HUES48 (cell line): ENCODE measurements around the gene ANO4.

Experiments
- H3K27ac ChIP-seq: one replicate; pipeline ENCODE4 v1.7.0; 2013; ENCODE audit warnings: low read depth, low read length, inconsistent platforms
- H3K27me3 ChIP-seq: 2 replicates; pipeline ENCODE4 v1.6.1; 2013; ENCODE audit warnings: mild to moderate bottlenecking, low read length; ENCODE audit not compliant: control insufficient read depth, insufficient read depth
- H3K36me3 ChIP-seq: 2 replicates; pipeline ENCODE4 v1.6.1; 2013; ENCODE audit warnings: low read length; ENCODE audit not compliant: control insufficient read depth, insufficient read depth
- H3K4me1 ChIP-seq: 2 replicates; pipeline ENCODE4 v1.6.1; 2013; ENCODE audit warnings: mild to moderate bottlenecking, low read length; ENCODE audit not compliant: control insufficient read depth, insufficient read depth
- H3K4me3 ChIP-seq: 2 replicates; pipeline ENCODE4 v1.5.1; 2013; ENCODE audit warnings: mild to moderate bottlenecking, low read depth, low read length
- H3K9ac ChIP-seq: 2 replicates; pipeline ENCODE4 v1.6.1; 2013; ENCODE audit warnings: mild to moderate bottlenecking, low read depth, low read length, moderate library complexity
- H3K9me3 ChIP-seq: 2 replicates; pipeline ENCODE4 v1.6.1; 2013; ENCODE audit warnings: low read length; ENCODE audit not compliant: control insufficient read depth, insufficient read depth

The ANO4 gene

DNA sequence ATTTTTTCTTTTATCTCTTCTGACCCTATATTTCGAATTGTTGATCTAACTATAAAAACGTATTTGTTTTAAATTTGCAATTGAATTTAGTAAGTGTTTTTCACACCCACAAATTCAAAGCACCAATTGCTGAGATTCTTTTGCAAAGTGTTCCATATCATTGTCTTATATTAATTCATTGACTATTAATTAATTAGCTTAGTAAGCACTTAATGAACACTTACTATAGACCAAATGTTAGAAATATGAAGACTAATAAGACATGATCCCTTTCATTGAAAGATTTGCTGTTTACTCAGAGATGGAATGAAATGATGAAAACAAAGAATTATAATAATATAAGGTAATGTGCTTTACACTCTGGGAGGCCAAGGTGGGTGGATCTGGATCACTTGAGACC is 14.2 kb downstream of the ANO4 start:
- no peak overlapping the region for H3K9ac ChIP-seq
- no peaks in the 10 kb centered on the region for H3K9me3 ChIP-seq
- H3K27ac ChIP-seq: no peak overlapping the region
- no peaks in the 10 kb centered on the region for H3K4me1 ChIP-seq
- no peaks in the 10 kb centered on the region for H3K36me3 ChIP-seq
- no peaks in the 10 kb centered on the region for H3K27me3 ChIP-seq
- no peak overlapping the region for H3K4me3 ChIP-seq

DNA sequence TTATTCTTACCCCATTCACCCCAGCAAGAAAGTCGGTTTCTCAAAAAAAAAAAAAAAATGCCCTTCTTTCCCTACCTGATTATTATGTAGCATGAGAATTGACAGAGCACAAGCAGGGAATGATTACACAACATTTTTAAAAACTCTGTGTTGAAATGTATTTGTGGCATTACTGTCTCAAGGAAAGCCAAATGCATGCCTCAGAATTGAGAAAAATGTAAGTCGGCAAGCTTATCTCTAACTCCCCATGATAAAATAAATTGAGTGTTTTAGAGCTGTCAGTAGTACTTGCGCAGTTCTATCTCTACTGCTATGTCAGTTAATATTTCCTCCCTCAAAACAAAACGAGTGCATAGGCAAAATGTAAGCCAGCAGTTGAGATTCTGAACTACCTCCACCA is 25.7 kb downstream of the ANO4 start:
- Histone ChIP-seq H3K9ac (no peak overlapping the region), H3K27ac (no peak overlapping the region), H3K27me3 (no peaks in the 10 kb centered on the region), H3K36me3 (no peaks in the 10 kb centered on the region), H3K4me3 (no peak overlapping the region), H3K4me1 (no peaks in the 10 kb centered on the region), H3K9me3 (no peaks in the 10 kb centered on the region)

DNA sequence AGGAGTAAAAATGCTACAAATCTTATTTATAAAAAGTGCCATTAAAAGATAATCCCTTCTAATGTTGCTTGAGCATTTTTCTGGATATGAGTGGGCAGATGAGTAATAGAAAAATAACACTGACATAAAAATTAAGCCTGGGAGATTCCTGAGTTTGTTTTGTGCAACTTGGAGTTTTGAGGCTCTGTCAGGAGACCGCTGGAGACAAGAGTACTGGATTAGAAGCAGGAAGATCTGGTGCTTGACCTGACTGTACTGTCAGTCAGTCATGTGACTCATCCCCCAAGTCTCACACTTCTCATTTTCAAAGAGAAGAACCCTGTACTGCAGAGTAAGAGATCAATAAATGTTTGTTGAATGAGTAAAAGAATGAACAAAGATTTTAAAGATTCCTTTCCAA is 29.4 kb downstream of the ANO4 start:
- Histone ChIP-seq H3K27me3 (no peaks in the 10 kb centered on the region), H3K4me3 (no peak overlapping the region), H3K36me3 (no peaks in the 10 kb centered on the region), H3K9me3 (no peaks in the 10 kb centered on the region), H3K27ac (no peak overlapping the region), H3K4me1 (no peaks in the 10 kb centered on the region), H3K9ac (no peak overlapping the region)

DNA sequence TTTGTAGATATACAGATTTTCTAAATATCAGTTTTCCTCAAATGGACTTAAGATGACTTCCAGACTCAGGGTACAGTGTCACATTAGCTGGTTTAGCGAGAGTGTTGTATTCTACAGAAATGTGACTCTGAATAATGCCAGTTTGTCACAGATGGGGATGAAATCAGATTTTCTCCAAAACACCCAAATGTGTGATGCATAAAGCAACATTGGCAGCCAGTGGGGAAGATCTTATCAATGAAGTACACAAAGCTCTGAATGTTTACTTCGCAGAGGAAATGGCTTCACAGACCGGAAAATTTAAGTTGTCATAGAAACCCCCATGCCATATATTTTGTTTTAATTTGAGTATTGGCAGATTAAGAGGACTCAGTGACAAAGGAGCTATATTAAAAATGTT is 29.9 kb downstream of the ANO4 start:
- H3K4me1 ChIP-seq: no peaks in the 10 kb centered on the region
- H3K9ac ChIP-seq: no peak overlapping the region
- H3K36me3 ChIP-seq: no peaks in the 10 kb centered on the region
- H3K9me3 ChIP-seq: no peaks in the 10 kb centered on the region
- H3K27me3 ChIP-seq: no peaks in the 10 kb centered on the region
- no peak overlapping the region for H3K4me3 ChIP-seq
- no peak overlapping the region for H3K27ac ChIP-seq

DNA sequence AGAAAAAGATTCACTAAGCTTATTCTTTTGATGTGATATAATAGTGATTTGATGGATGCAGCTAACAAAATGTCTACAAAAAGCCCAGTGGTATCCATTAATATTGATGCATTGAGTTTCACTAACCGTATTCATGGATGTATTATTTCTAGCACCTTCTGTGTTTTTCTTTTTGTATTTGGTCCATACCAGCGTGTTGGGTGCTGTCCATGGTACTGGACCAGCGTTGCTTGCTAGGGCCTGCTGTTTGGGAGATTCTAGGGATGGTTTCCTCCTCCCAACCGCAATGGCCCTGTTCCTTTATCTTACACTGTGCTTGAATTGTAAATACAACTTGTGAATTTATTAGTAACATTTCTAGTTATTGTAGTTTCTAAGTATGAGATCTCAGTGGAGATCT is 31.7 kb downstream of the ANO4 start:
- Histone ChIP-seq H3K27ac (no peak overlapping the region), H3K27me3 (no peaks in the 10 kb centered on the region), H3K4me1 (0 out of 2 replicates have a peak, but pooled peaks cover 3% of the 10 kb centered on the region), H3K36me3 (no peaks in the 10 kb centered on the region), H3K9ac (no peak overlapping the region), H3K4me3 (no peak overlapping the region), H3K9me3 (no peaks in the 10 kb centered on the region)

DNA sequence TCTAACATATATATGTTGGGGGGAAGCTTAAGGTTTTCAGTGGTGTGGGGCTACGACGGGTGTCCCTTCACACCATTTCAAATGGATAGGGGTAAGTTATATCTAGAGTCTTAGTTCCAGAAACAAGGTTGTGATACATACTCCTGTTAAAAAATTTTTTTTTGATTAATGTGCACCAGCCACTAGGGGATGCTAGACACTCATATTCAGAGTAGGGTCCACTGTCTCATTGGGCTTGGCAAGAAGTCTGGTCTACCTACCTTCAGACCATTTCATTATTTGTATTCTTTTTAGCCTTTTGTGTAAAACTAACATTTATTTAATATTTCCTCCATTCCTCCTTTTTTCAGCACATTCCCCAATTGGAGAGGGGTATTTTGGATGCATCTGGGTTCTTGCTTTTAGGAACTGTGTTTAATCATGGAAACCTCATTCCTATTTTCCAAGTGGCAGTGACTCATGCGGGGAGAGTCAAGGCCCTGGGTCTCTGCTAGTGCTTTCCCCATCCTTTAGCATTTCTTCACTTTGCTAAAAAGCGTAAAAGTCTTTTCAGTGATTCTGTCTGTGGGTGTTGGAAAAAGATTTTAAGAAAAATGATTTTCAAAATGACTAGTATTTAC is 33.4 kb downstream of the ANO4 start:
- Histone ChIP-seq H3K4me1 (0 out of 2 replicates have a peak, but pooled peaks cover 3% of the 10 kb centered on the region), H3K4me3 (no peak overlapping the region), H3K36me3 (no peaks in the 10 kb centered on the region), H3K27me3 (no peaks in the 10 kb centered on the region), H3K27ac (no peak overlapping the region), H3K9ac (no peak overlapping the region), H3K9me3 (no peaks in the 10 kb centered on the region)

DNA sequence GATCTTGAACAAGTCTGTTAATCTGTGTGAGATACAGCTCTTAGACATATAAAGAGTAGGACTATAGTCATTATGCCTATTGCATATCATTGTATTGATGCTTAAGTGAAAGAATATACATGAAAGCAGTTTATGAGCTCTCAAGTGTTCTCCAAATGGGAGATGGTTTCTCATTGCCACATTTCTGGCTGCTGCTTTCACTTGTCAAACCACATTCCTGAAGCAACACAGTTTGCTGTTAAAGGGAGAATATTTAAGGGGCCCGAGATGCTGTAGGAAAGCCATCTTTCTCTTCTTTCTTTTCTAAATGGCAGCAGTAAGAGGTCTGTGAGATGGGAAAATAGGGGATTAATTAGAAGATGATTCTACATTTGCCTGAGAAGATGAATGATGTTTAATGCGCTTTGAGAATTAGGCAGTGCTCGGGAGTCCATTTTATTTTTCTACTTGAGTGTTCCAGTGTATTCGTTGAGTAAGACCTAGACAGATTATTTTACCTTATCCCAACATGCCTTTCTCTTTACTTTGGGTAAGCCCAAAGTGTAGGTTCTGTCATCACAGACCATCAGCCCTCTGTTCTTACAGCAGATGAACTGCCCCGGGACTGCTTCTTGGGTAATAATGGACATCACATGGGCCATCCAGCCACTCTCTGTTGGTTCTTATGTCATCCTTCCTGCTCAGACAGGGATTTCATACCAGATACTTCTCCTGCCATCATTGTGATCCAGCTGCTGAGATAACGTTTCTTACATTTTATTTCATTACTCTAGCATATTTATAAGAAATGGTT is 35.6 kb downstream of the ANO4 start:
- H3K27ac ChIP-seq: no peak overlapping the region
- no peaks in the 10 kb centered on the region for H3K9me3 ChIP-seq
- no peak overlapping the region for H3K9ac ChIP-seq
- no peaks in the 10 kb centered on the region for H3K36me3 ChIP-seq
- 0 out of 2 replicates have a peak, but pooled peaks cover 3% of the 10 kb centered on the region for H3K4me1 ChIP-seq
- no peaks in the 10 kb centered on the region for H3K27me3 ChIP-seq
- no peak overlapping the region for H3K4me3 ChIP-seq

DNA sequence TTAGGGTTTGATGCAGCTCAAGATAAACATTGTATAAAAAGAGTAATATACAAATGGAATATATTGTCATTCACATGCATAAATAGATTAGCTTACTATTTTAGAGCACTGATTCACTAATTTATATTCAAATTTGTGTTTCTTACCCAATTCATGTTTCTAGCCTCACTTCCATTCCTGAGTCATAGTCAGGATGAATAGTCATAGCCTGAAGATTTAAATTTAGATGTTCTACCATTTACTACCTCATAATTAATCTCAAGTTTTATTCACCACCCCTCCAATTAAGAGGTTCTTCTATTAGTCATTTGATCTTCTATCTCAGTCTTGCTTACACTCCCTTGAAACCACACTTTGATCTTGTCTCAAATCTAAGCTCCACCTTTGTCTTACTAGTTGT is 38.7 kb downstream of the ANO4 start:
- H3K4me3 ChIP-seq: no peak overlapping the region
- no peaks in the 10 kb centered on the region for H3K36me3 ChIP-seq
- no peak overlapping the region for H3K27ac ChIP-seq
- no peak overlapping the region for H3K9ac ChIP-seq
- H3K9me3 ChIP-seq: no peaks in the 10 kb centered on the region
- H3K4me1 ChIP-seq: 0 out of 2 replicates have a peak, but pooled peaks cover 3% of the 10 kb centered on the region
- H3K27me3 ChIP-seq: no peaks in the 10 kb centered on the region

DNA sequence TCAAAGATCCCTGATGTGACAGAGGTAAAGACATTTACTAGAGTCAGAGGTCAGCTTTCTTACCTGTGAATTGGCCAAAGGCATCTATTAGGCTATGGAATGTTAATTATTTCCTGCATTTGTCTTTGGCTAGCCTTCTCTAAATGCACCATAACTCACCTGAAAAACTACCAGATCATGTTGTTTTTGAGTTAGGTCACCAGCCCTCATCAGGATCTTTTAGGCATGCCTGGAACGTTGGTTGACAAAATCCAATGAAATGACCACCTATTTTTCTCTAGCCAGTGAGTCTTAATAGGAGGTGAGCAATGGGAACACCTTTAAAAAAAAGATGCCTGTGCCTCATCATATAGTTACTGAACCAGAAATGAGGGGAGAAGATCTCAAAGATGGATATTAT is 46.2 kb downstream of the ANO4 start:
- H3K27ac ChIP-seq: no peak overlapping the region

DNA sequence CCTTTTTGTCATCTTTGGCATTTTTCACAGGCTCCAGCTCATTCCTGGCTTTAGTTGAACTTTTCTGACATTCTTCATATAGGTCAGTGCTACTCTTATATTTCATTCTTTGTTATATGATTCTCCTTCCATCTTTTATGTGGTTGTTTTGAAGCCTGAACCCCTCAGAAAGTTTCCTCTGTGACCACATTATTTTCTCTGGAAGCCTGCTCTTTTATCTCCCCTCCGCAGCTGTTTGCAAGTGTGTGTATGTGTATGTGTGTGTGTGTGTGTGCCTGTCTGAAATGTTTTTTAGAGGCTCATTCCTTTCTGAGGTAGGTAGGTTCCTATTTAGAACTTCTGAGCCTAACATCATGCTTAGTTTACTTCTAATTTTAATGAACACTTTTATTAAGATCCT is 47.6 kb downstream of the ANO4 start:
- Histone ChIP-seq H3K9me3 (no peaks in the 10 kb centered on the region), H3K36me3 (no peaks in the 10 kb centered on the region), H3K4me1 (no peaks in the 10 kb centered on the region), H3K9ac (no peak overlapping the region), H3K27me3 (no peaks in the 10 kb centered on the region), H3K4me3 (no peak overlapping the region), H3K27ac (no peak overlapping the region)

More for the DNA sequence above, 46.2 kb downstream of the ANO4 start:
- Histone ChIP-seq H3K9ac (no peak overlapping the region), H3K4me1 (no peaks in the 10 kb centered on the region), H3K9me3 (no peaks in the 10 kb centered on the region), H3K27me3 (no peaks in the 10 kb centered on the region), H3K36me3 (no peaks in the 10 kb centered on the region), H3K4me3 (no peak overlapping the region)

DNA sequence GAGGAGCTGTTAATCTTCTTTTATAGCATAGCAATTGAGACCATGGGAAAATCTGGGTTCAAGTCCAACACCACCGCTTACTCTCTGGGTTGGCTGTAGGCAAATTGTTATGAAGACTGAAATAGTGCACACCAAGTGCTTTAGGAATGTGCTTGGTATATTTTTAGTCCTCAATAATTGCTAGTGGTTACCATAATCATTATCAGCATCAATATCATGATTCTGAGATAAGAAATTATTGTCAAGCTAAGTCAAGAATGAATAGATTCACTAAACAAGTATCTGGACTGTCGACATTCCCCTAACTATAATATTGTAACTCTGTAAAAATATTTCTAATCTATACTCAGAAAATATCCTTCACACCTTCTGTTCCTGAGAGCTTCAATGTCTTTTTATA is 48.5 kb downstream of the ANO4 start:
- H3K9me3 ChIP-seq: no peaks in the 10 kb centered on the region
- H3K36me3 ChIP-seq: no peaks in the 10 kb centered on the region
- H3K27me3 ChIP-seq: no peaks in the 10 kb centered on the region
- no peak overlapping the region for H3K9ac ChIP-seq
- no peak overlapping the region for H3K4me3 ChIP-seq
- no peak overlapping the region for H3K27ac ChIP-seq
- no peaks in the 10 kb centered on the region for H3K4me1 ChIP-seq
